Left hindlimb (tissue), 1 donor: ENCODE results near the gene VPS51.
"Not testable (repeated sequence)": the region's sequence is repeated elsewhere in the genome, so short reads cannot be mapped to it uniquely, and the experiment has no call there.

Experiments used
- DNase-seq: peaks from one replicate; pipeline ENCODE4 v3.0.0-alpha.2; 2018

VPS51 gene

GRCh38 chr11:65136515-65137096, 40.6 kb downstream of the VPS51 start:
- DNase-seq: no peak

DNA sequence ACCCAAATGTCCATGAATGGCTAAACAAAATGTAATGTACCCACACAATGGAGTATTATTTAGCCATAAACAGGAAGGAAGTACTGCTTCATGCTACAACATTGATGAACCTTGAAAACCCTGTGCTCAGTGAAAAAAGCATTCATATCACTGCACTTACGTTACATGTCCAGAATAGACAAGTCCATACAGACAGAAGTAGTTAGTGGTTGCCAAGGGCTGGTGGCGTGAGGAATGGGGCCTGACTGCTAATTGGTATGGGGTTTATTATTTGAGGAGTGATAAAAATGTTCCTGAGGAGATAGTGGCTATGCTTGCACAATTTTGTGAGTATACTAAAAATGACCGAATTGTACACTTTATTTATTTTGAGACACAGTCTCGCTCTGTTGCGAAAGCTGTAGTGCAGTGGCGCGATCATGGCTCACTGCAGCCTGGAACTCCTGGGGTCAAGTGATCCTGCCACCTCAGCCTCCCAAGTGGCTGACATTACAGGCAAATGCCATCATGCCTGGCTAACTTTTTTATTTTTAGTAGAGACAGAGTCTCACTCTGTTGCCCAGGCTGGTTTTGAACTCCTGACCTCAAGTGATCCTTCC, 46.0 kb downstream of the VPS51 start:
- DNase-seq: no peak

- no peak for DNase-seq
Observed at GRCh38 chr11:65147352-65148075, 51.5 kb downstream of the VPS51 start.

DNA sequence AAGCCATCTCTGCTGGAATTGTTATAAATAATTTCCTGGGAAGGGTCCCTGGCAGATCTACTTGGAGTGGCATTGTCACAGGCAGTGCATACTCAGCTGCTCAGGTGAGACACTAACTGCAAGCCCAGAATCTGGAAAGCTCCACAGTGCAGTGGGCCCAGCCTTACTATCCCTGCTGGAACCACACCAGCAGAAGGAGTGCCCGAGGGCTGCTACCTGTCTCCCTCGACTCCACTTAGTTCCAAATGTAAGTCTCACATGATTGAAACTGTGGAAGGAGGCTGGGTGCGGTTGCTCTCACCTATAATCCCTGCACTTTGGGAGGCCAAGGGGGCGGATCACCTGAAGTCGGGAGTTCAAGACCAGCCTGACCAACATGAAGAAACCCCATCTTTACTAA, 52.6 kb downstream of the VPS51 start:
- no peak for DNase-seq

DNA sequence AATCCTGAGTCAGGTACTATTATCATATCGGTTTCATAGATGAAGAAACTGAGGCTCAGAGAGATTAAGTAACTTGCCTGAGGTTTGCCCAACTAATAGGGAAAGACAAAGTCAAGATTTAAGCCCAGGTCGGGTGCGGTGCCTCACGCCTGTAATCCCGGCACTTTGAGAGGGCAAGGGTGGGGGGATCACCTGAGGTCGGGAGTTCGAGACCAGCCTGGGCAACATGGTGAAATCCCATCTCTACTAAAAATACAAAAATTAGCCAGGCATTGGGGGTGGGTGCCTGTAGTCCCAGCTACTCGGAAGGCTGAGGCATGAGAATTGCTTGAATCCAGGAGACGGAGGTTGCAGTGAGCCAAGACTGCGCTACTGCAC, 54.1 kb downstream of the VPS51 start:
- DNase-seq: not testable (repeated sequence)

DNA sequence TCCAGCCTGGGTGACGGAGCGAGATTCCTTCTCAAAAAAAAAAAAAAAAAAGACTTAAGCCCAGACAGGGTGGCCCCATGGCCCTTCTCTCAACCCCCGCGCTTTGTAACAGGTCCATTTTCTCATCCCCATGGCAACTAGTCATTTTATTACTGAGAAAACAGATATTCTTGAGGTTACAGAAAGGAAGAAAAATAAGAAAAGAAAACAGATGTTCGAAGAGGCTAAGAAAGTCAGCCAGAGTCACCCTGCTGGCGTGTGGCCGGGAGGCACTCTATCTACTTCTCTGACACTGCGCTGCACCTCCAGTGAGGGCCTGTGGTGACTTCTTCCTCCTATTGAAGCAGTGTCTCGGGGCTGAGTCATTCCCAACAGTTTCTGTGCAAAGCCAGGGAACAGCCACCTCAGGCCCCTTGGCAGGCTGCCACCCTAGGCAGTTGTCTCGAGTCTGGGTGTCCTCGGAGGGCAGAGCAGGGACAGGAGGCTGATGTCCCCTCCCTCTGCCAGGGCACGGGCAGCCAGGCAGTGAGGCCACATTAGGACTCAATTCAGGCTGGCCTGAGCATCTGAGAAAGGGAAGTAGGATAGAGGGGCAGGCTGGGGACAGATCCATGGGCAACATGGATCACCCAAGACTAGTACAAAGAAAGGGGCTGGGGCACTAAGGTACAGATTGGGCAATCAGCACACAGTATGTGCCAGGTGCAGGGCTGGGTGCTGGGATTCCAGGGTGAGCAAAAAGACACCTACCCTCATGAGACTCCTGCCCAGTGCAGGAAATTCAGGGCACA, 54.7 kb downstream of the VPS51 start:
- peak; percentile 75 for DNase-seq

- DNase-seq: no peak
Observed at GRCh38 chr11:65151331-65151899, 55.4 kb downstream of the VPS51 start.

DNA sequence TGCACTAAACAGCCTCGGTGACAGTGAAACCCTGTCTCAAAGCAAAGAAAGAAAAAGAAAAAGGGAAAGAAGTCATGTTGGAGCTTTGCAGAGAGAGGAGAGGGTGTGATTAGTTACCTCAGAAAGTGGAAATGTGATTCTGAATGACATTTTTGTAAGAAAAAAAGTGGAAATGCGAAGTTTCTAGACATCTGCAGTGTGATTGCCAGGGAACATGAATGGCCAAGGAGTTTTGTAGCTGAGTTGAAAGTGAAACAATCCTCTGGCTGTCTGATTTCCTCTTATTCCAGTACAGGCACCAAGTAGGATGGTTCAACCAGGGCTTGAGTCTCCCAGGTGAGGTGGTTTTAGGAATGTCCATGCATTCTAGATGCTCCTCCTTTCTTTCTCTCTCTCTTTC, 56.1 kb downstream of the VPS51 start:
- DNase-seq: no peak

DNA sequence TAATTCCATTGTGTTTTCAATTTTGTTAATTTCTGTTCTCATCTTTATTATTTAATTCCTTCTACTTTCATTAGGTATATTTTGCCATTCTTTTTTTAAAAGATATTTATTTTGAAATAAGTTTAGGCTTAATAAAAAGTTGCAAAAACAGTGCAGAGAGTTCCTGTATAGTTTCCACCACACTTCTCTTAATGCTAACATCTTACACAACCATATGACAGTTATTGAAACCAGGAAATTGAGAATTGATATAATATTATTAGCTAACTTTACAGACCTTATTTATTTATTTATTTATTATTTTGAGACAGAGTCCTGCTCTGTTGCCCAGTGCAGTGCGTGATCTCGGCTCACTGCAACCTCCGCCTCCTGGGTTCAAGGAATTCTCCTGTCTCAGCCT, 60.2 kb downstream of the VPS51 start:
- no peak for DNase-seq

DNA sequence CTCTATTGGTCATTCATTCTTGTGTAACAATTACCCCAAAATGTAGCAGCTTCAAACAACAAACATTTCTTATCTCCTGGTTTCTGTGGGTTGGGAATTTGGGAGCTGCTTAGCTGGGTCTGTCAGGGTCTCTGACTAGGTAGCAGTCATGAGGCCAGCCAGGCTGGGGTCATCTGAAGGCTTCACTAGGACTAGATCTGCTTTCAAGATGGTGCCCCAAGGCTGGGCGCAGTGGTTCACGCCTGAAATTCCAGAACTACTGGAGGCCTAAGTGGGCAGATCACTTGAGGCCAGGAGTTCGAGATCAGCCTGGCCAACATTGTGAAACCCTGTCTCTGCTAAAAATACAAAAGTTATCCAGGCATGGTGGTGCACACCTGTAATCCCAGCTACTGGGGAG, 60.9 kb downstream of the VPS51 start:
- DNase-seq: no peak

DNA sequence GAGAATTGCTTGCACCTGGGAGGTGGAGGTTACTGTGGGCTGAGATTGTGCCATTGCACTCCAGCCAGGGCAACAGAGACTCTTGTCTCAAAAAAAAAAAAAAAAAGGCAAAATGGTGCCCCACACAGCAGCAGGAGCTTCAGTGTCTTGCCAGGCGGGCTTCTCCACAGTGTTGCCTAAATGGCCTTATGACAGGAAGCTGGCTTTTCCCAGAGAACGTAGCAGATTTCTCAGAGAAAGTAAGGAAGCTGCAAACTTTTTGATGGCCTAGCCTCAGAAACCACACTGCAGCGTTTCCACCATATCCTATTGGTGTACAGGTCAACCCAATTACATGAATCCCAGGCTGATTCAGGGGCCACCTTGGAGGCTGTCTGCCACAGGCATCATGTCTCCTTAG, 61.3 kb downstream of the VPS51 start:
- DNase-seq: no peak

DNA sequence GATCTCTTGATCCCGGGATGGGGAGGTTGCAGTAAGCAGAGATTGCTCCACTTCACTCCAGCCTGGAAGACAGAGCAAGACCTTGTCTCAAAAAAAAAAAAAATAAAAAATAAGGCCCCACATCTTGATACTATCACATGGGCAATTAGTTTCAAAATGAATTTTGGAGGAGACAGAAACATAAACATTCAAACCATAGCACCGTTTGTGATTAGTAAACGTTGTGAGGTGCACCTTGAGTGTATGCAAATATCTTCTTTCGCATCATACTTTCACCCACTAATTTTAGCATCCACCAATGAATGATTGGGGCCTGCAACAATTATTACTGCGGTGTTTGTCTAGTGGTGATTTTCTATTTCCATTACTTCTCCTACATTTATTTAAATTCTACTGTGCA, 63.0 kb downstream of the VPS51 start:
- no peak for DNase-seq

DNA sequence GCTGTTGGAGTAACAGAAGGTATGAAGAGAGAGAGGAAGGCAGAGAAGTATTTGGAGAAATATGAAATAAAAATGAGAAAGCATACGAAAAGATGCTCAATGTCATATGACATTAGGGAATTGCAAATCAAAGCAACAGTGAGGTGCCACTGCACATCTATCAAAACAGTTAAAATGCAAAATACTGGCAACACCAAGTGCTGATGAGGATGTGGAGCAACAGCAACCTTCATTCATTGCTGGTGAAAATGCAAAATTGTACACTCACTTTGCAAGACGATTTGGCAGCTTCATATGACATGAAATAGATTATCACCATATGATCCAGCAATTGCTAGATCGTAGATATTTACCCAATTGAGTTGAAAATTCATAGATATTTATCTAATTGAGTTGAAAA, 64.6 kb downstream of the VPS51 start:
- DNase-seq: no peak
